Osteoblast (primary cell): ENCODE results near the gene IL37. TPM values are rescaled to one million over a fixed set of nuclear protein-coding genes. Genes with fewer than 3 reads are reported as not detected.

Experiments
- DNase-seq: peaks from one replicate; pipeline ENCODE4 v3.0.0; 2011; ENCODE audit warnings: low spot score, mixed read lengths; ENCODE audit not compliant: insufficient read length; ENCODE audit errors: missing footprints
- H2AFZ ChIP-seq: 2 replicates; pipeline ENCODE4 v1.6.0; 2011; ENCODE audit warnings: mild to moderate bottlenecking, low read length
- H3K27ac ChIP-seq: 2 replicates; pipeline ENCODE4 v1.5.1; 2011; ENCODE audit warnings: mild to moderate bottlenecking, low read depth, low read length, moderate library complexity
- H3K27me3 ChIP-seq: 2 replicates; pipeline ENCODE4 v1.6.0; 2012; ENCODE audit warnings: mild to moderate bottlenecking, control low read depth, inconsistent platforms, low read length, moderate library complexity; ENCODE audit not compliant: insufficient read depth
- H3K36me3 ChIP-seq: 2 replicates; pipeline ENCODE4 v1.5.1; 2011; ENCODE audit warnings: mild to moderate bottlenecking, low read length, control low read depth, moderate library complexity; ENCODE audit not compliant: insufficient read depth
- H3K4me1 ChIP-seq: 2 replicates; pipeline ENCODE4 v1.5.1; 2011; ENCODE audit warnings: mild to moderate bottlenecking, low read length, control low read depth, moderate library complexity; ENCODE audit not compliant: insufficient read depth
- H3K4me2 ChIP-seq: 2 replicates; pipeline ENCODE4 v1.6.0; 2011; ENCODE audit warnings: mild to moderate bottlenecking, low read length; ENCODE audit not compliant: insufficient read depth
- H3K4me3 ChIP-seq: fragments of 200-600 bp; sonication (generic); 3 replicates; pipeline ENCODE4 v1.5.1; 2012; ENCODE audit warnings: mild to moderate bottlenecking, low read length, inconsistent platforms; ENCODE audit not compliant: insufficient read depth
- H3K79me2 ChIP-seq: 2 replicates; pipeline ENCODE4 v1.6.0; 2012; ENCODE audit warnings: mild to moderate bottlenecking, low read length, control low read depth, inconsistent platforms; ENCODE audit not compliant: insufficient read depth
- H3K9me3 ChIP-seq: 2 replicates; pipeline ENCODE4 v1.5.1; 2011; ENCODE audit warnings: low read depth, low read length, control low read depth
- H4K20me1 ChIP-seq: 2 replicates; pipeline ENCODE4 v1.6.0; 2012; ENCODE audit warnings: mild to moderate bottlenecking, low read length, control low read depth; ENCODE audit not compliant: insufficient read depth
- CTCF ChIP-seq: IDR thresholded peaks from 2 replicates; pipeline ENCODE4 v1.5.1; 2011; ENCODE audit warnings: mild to moderate bottlenecking, low read depth, low read length, moderate library complexity; ENCODE audit errors: extremely low read depth
- total RNA-seq: library from RNA; depleted of rRNA; stranded (reverse); fragments of >200 nt; gene quantifications from 2 replicates; pipeline ENCODE4 v1.2.3, GENCODE V29; 2012

The IL37 gene
- total RNA-seq, 1 donor, result not detected

- no peak overlapping the region for H2AFZ ChIP-seq
- H3K27ac ChIP-seq, result no peak overlapping the region
- peaks cover 46% of the 10 kb centered on the region for H3K27me3 ChIP-seq
- DNase-seq, result no peak
- no peaks in the 10 kb centered on the region for H4K20me1 ChIP-seq
- H3K36me3 ChIP-seq, result no peaks in the 10 kb centered on the region
- no peak overlapping the region for H3K4me3 ChIP-seq
- TF ChIP-seq CTCF, result no peak
- H3K4me1 ChIP-seq, result peaks cover 4% of the 10 kb centered on the region
- H3K79me2 ChIP-seq, result no peaks in the 10 kb centered on the region
- H3K9me3 ChIP-seq, result no peaks in the 10 kb centered on the region
- H3K4me2 ChIP-seq, result no peak overlapping the region
Measured at GRCh38 chr2:112957511-112957910, 46.5 kb downstream of the IL37 start.

GRCh38 chr2:112958428-112959108, 47.6 kb downstream of the IL37 start:
- H3K36me3 ChIP-seq, result no peaks in the 10 kb centered on the region
- H3K9me3 ChIP-seq, result no peaks in the 10 kb centered on the region
- peak overlapping the region; percentile 15 for H3K4me2 ChIP-seq
- no peaks in the 10 kb centered on the region for H3K79me2 ChIP-seq
- H3K27ac ChIP-seq, result no peak overlapping the region
- peaks cover 55% of the 10 kb centered on the region for H3K27me3 ChIP-seq
- peaks cover 4% of the 10 kb centered on the region for H3K4me1 ChIP-seq
- no peak overlapping the region for H3K4me3 ChIP-seq
- H2AFZ ChIP-seq, result no peak overlapping the region
- H4K20me1 ChIP-seq, result no peaks in the 10 kb centered on the region
- peak; percentile 47 for DNase-seq
- TF ChIP-seq CTCF, result peak; percentile 95

- Histone ChIP-seq H3K27ac (no peak overlapping the region), H4K20me1 (no peaks in the 10 kb centered on the region), H2AFZ (no peak overlapping the region), H3K4me1 (peaks cover 4% of the 10 kb centered on the region), H3K79me2 (no peaks in the 10 kb centered on the region), H3K36me3 (no peaks in the 10 kb centered on the region), H3K9me3 (no peaks in the 10 kb centered on the region), H3K4me3 (no peak overlapping the region), H3K4me2 (no peak overlapping the region), H3K27me3 (peaks cover 58% of the 10 kb centered on the region)
- no peak for DNase-seq
- no peak for TF ChIP-seq CTCF
Measured at GRCh38 chr2:112959109-112959812, 48.3 kb downstream of the IL37 start.

- Histone ChIP-seq H2AFZ (no peak overlapping the region), H3K36me3 (no peaks in the 10 kb centered on the region), H3K79me2 (no peaks in the 10 kb centered on the region), H3K4me3 (no peak overlapping the region), H3K9me3 (no peaks in the 10 kb centered on the region), H3K27me3 (peaks cover 65% of the 10 kb centered on the region), H3K4me2 (no peak overlapping the region), H3K4me1 (peaks cover 4% of the 10 kb centered on the region), H3K27ac (no peak overlapping the region), H4K20me1 (no peaks in the 10 kb centered on the region)
- peak; percentile 13 for TF ChIP-seq CTCF
- DNase-seq, result no peak
Measured at GRCh38 chr2:112960230-112960825, 49.4 kb downstream of the IL37 start.
